ENCODE measurements around the gene TAF1C. TPM values are rescaled to one million over a fixed set of nuclear protein-coding genes. Genes with fewer than 3 reads are reported as not detected.

Gene TAF1C
- total RNA-seq, 4 donors from 2014 or later, result 23.9 to 43.7 (median 32.1) TPM

- WGBS, 2 donors, result 31 to 40% methylated on average over 4 to 5 of the region's 5 CpGs
- Histone ChIP-seq H3K9me3 (no peaks in the 10 kb centered on the region), H3K36me3 (no peaks in the 10 kb centered on the region), H3K4me3 (no peak overlapping the region), H3K27me3 (peaks cover 0 to 41% (median 0%) of the 10 kb centered on the region in 4 donors), H3K27ac (no peak overlapping the region), H3K4me1 (no peaks in the 10 kb centered on the region)
- no peak for DNase-seq
- intact Hi-C loops (cut with DNase I), result no loop called here
- no peak for TF ChIP-seq POLR2A (IDR thresholded peaks at IDR 0.05)
- TF ChIP-seq, protein P1, sequence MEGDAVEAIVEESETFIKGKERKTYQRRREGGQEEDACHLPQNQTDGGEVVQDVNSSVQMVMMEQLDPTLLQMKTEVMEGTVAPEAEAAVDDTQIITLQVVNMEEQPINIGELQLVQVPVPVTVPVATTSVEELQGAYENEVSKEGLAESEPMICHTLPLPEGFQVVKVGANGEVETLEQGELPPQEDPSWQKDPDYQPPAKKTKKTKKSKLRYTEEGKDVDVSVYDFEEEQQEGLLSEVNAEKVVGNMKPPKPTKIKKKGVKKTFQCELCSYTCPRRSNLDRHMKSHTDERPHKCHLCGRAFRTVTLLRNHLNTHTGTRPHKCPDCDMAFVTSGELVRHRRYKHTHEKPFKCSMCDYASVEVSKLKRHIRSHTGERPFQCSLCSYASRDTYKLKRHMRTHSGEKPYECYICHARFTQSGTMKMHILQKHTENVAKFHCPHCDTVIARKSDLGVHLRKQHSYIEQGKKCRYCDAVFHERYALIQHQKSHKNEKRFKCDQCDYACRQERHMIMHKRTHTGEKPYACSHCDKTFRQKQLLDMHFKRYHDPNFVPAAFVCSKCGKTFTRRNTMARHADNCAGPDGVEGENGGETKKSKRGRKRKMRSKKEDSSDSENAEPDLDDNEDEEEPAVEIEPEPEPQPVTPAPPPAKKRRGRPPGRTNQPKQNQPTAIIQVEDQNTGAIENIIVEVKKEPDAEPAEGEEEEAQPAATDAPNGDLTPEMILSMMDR (IDR thresholded peaks at IDR 0.05), result peak in 1 of 6 experiments; percentile 37
Observed at GRCh38 chr16:84156342-84156784, 30.5 kb downstream of the TAF1C start.

DNA sequence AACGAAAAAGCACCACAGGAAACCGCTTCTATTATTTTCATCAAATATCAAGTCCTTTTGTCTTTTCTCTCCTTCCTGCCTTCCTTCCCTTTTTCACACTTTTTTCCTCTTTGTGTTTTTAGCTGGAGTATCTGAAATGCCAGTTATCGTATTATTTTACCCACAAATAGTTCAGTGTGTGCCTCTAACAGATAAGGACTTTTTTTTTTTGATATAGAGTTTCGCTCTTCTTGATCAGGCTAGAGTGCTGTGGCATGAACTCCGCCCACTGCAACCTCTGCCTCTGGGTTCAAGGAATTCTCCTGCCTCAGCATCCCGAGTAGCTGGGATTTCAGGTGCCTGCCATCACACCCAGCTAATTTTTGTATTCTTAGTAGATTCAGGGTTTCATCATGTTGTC is 31.1 kb downstream of the TAF1C start:
- intact Hi-C loops (cut with DNase I), result no loop called here
- TF ChIP-seq, protein P1 (IDR thresholded peaks at IDR 0.05), result no peak
- TF ChIP-seq POLR2A (IDR thresholded peaks at IDR 0.05), result no peak
- Histone ChIP-seq H3K36me3 (no peaks in the 10 kb centered on the region), H3K4me1 (no peaks in the 10 kb centered on the region), H3K27ac (no peak overlapping the region), H3K27me3 (peaks cover 0 to 39% (median 0%) of the 10 kb centered on the region in 4 donors), H3K4me3 (no peak overlapping the region), H3K9me3 (no peaks in the 10 kb centered on the region)
- no peak for DNase-seq
- 90 to 91% methylated on average over 6 of the region's 6 CpGs for WGBS, 2 donors

- no peaks in the 10 kb centered on the region for H3K4me1 ChIP-seq
- no peak overlapping the region for H3K27ac ChIP-seq
- H3K4me3 ChIP-seq, result no peak overlapping the region
- H3K9me3 ChIP-seq, result no peaks in the 10 kb centered on the region
- intact Hi-C loops (cut with DNase I), result no loop called here
- DNase-seq, result no peak
- no peaks in the 10 kb centered on the region for H3K36me3 ChIP-seq
- TF ChIP-seq POLR2A (IDR thresholded peaks at IDR 0.05), result no peak
- TF ChIP-seq, protein P1 (IDR thresholded peaks at IDR 0.05), result no peak
- WGBS, 2 donors, result 93 to 100% methylated on average over 3 to 4 of the region's 4 CpGs
- H3K27me3 ChIP-seq, result peaks cover 0 to 35% (median 0%) of the 10 kb centered on the region in 4 donors
Observed at GRCh38 chr16:84155226-84155625, 31.6 kb downstream of the TAF1C start.

DNA sequence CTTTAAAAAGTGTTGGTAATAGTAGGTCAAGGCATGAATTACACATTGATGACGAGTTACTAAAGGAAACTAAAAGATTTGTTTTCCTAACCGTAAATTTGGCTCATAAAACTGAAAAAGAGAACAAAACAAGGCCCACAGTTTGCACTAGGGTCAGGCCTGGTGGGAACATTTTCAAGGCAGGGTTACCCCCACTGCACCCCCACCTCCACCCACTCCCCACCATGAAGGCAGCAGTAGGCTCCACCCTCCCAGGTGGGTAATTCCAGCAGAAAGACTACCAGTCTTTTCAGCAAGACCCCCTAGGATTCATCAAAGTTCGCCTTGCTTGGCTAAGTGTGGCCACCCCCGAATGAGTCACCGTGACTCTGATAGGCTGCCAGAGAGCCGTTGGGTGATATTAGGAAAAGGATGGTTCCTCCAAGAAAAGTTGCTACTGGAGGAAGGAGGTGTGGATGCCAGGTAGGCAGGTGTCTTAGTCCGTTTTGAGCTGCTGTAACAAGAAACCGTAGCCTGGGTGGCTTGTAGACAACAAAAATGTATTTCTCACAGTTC is 33.1 kb downstream of the TAF1C start:
- 53 to 56% methylated on average over 4 of the region's 8 CpGs for WGBS, 2 donors
- Histone ChIP-seq H3K4me1 (no peaks in the 10 kb centered on the region), H3K9me3 (no peaks in the 10 kb centered on the region), H3K4me3 (no peak overlapping the region), H3K27ac (no peak overlapping the region), H3K27me3 (peaks cover 0 to 20% (median 0%) of the 10 kb centered on the region in 4 donors), H3K36me3 (no peaks in the 10 kb centered on the region)
- intact Hi-C loops (cut with DNase I), result no loop called here
- no peak for TF ChIP-seq POLR2A (IDR thresholded peaks at IDR 0.05)
- TF ChIP-seq, protein P1 (IDR thresholded peaks at IDR 0.05), result no peak
- DNase-seq, result no peak

DNA sequence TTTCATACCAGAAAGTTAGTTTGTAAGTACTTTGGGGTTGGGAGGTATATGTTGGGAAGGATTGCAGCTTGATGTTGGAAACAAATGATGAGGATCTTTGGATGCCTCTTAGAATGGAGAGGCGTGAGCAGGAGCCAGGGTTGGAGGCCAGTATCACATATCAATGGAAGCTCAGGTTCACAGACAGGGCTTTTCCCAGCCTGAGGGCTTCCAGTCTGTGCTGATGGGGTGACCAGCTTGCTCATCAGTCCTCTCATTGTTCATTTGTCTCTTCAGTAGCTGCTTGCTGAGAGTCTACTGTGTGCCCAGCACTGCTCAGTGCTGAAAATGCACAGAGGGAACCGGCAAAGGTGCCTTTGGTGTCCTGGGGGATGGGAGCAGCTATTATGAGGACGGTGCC is 35.9 kb downstream of the TAF1C start:
- intact Hi-C loops (cut with DNase I), result no loop called here
- Histone ChIP-seq H3K4me3 (no peak overlapping the region), H3K9me3 (no peaks in the 10 kb centered on the region), H3K36me3 (no peaks in the 10 kb centered on the region), H3K27ac (no peak overlapping the region), H3K27me3 (peaks cover 0 to 15% (median 0%) of the 10 kb centered on the region in 4 donors), H3K4me1 (no peaks in the 10 kb centered on the region)
- 68 to 71% methylated on average over 1 to 2 of the region's 3 CpGs for WGBS, 2 donors
- no peak for TF ChIP-seq POLR2A (IDR thresholded peaks at IDR 0.05)
- TF ChIP-seq, protein P1 (IDR thresholded peaks at IDR 0.05), result no peak
- DNase-seq, result no peak

All from esophagus squamous epithelium (tissue), 5 donors.